ENCODE data around the gene SPEM2. TPM values are rescaled to one million over a fixed set of nuclear protein-coding genes. Genes with fewer than 3 reads are reported as not detected.

SPEM2 gene
- total RNA-seq, 1 donor from 2014 or later: not detected

DNA sequence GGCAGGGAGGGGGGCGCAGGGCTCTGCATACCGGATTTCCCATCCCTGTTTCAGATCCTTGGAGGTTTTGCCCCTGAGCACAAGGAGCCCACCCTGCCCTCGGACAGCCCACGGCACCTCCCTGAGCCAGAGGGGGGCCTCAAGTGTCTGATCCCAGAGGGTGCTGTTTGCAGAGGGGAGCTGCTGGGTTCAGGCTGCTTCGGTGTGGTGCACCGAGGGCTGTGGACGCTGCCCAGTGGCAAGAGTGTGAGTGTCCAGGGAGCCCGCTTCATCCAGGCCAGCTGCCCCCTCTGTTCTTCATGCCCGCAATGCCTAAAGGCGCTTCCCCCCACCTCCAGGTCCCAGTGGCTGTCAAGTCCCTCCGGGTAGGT, 42.1 kb upstream of the SPEM2 start:
- Mint-ChIP-seq H3K27ac (ENCODE audit: unreplicated experiment) (no peak overlapping the region), H3K27me3 (ENCODE audit: low read depth) (peaks cover 64% of the 10 kb centered on the region), H3K4me1 (peaks cover 11% of the 10 kb centered on the region), H3K9me3 (peaks cover 6% of the 10 kb centered on the region), H3K36me3 (ENCODE audit: low read depth) (peaks cover 5% of the 10 kb centered on the region), H3K4me3 (no peak overlapping the region)
- DNase-seq (ENCODE audit: low read depth, low spot score): no peak
- TF ChIP-seq CTCF (conservative IDR thresholded peaks at IDR 0.05): no peak

DNA sequence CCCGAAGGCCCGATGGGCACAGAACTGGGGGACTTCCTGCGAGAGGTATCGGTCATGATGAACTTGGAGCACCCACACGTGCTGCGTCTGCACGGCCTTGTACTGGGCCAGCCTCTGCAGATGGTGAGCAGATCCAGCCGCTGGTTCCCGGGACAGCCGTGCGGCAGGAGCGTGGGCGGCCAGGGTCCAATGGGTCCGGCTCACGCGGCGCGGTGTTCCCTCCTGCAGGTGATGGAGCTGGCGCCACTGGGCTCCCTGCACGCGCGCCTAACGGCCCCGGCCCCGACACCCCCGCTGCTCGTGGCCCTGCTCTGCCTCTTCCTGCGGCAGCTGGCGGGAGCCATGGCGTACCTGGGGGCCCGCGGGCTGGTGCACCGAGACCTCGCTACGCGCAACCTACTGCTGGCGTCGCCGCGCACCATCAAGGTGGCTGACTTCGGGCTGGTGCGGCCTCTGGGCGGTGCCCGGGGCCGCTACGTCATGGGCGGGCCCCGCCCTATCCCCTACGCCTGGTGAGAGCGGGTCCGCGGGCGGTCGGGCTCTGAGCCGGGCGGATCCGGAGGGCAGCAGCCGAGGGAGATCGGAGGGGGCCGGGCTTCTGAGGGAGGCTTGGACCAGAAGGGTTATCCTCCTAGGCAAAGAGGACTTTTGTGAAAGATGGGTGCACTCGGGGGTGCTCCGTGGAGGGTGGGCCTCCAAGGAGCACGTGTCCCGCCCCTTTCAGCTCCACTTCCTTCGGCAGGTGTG, 41.5 kb upstream of the SPEM2 start:
- TF ChIP-seq CTCF (conservative IDR thresholded peaks at IDR 0.05): no peak

DNA sequence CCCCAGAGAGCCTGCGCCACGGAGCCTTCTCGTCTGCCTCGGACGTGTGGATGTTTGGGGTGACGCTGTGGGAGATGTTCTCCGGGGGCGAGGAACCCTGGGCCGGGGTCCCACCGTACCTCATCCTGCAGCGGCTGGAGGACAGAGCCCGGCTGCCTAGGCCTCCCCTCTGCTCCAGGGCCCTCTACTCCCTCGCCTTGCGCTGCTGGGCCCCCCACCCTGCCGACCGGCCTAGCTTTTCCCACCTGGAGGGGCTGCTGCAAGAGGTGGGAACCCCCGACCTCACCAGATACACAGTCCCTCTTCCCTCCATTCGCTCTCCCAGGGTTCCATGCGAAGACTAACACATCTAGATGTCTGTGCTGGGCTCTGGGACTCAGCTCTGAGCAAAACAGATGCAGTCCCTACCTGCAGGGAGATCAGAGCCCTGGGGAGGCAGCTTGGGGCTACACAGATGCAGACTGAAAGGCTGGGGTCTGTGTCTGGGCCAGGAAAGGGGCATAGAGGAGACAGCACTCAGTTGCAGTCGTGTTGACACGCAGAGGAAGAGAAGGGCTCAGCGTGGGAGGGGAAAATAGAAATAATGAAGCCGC, 40.8 kb upstream of the SPEM2 start:
- H3K4me1 Mint-ChIP-seq: peaks cover 11% of the 10 kb centered on the region
- H3K27me3 Mint-ChIP-seq (ENCODE audit: low read depth): peaks cover 54% of the 10 kb centered on the region
- H3K9me3 Mint-ChIP-seq: no peaks in the 10 kb centered on the region
- H3K36me3 Mint-ChIP-seq (ENCODE audit: low read depth): no peaks in the 10 kb centered on the region
- H3K27ac Mint-ChIP-seq (ENCODE audit: unreplicated experiment): no peak overlapping the region
- no peak for TF ChIP-seq CTCF (conservative IDR thresholded peaks at IDR 0.05)
- DNase-seq (ENCODE audit: low read depth, low spot score): no peak
- H3K4me3 Mint-ChIP-seq: no peak overlapping the region

More for the DNA sequence above, 41.5 kb upstream of the SPEM2 start:
- peaks cover 5% of the 10 kb centered on the region for H3K36me3 Mint-ChIP-seq (ENCODE audit: low read depth)
- H3K27ac Mint-ChIP-seq (ENCODE audit: unreplicated experiment): no peak overlapping the region
- peaks cover 6% of the 10 kb centered on the region for H3K9me3 Mint-ChIP-seq
- H3K4me1 Mint-ChIP-seq: peaks cover 11% of the 10 kb centered on the region
- peaks cover 60% of the 10 kb centered on the region for H3K27me3 Mint-ChIP-seq (ENCODE audit: low read depth)
- DNase-seq (ENCODE audit: low read depth, low spot score): peak; percentile 55
- no peak overlapping the region for H3K4me3 Mint-ChIP-seq

GRCh38 chr17:7388856-7389255, 36.6 kb upstream of the SPEM2 start:
- peaks cover 15% of the 10 kb centered on the region for H3K27me3 Mint-ChIP-seq (ENCODE audit: low read depth)
- no peak overlapping the region for H3K27ac Mint-ChIP-seq (ENCODE audit: unreplicated experiment)
- TF ChIP-seq CTCF (conservative IDR thresholded peaks at IDR 0.05): no peak
- no peaks in the 10 kb centered on the region for H3K36me3 Mint-ChIP-seq (ENCODE audit: low read depth)
- no peaks in the 10 kb centered on the region for H3K9me3 Mint-ChIP-seq
- H3K4me1 Mint-ChIP-seq: no peaks in the 10 kb centered on the region
- no peak for DNase-seq (ENCODE audit: low read depth, low spot score)
- H3K4me3 Mint-ChIP-seq: no peak overlapping the region

DNA sequence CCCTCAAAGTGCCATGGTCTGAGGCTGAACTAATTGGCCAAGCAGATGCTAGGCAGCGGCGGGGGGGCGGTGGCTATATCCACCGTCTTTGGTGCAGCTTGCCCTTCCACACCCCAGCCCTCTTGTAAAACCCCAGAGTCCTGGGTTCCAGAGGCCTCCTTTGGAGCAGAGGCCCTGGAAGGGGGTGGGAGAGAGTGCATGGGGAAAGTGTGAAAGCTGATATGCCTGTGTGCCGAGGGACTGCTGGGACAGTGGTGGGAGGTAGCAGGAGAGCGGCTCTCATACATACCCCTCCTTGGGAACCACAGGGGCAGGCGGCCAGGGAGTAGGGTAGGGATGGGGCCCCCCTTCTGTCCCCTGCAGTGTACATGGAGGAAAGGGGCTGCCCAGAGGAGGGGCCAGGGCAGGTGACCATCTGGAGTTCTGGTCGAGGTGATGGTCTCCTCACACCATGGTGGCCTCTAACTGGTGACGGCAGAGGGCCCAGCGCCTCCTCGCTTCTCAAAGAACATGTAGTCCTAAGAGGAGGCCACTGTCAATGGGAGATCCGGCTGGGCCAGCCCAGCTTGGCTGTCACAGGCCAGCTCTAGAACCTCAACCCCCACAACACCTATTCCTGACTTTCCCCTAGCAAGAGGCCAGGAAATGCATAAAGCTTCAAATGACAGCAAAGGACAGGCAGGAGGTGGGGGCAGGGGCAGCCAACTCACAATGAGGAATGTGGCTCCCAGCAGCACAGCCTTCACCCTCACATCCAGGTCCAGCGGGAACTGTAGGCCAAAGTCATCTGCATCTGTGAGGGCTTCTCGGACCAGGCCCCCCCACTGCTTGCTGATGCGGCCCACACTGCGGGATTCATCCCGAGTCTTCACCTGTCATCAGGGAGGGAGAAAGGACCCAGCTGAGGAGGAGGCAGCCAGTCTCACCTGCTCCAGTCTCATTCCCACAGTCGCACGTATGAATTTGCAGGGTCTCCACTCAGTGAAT, 35.2 kb upstream of the SPEM2 start:
- Mint-ChIP-seq H3K4me1 (peaks cover 5% of the 10 kb centered on the region), H3K36me3 (ENCODE audit: low read depth) (no peaks in the 10 kb centered on the region), H3K27ac (ENCODE audit: unreplicated experiment) (no peak overlapping the region), H3K9me3 (no peaks in the 10 kb centered on the region), H3K27me3 (ENCODE audit: low read depth) (peaks cover 2% of the 10 kb centered on the region), H3K4me3 (no peak overlapping the region)
- TF ChIP-seq CTCF (conservative IDR thresholded peaks at IDR 0.05): no peak
- no peak for DNase-seq (ENCODE audit: low read depth, low spot score)
